GM23248 (cell line): ENCODE measurements around the gene GALNT2. TPM values are rescaled to one million over a fixed set of nuclear protein-coding genes. Genes with fewer than 3 reads are reported as not detected.

ENCODE experiments used
- DNase-seq: peaks from one replicate; pipeline ENCODE4 v3.0.0-alpha.2; 2015
- H2AFZ ChIP-seq: fragments of 200-600 bp; sonication (generic); 2 replicates; pipeline ENCODE4 v1.6.1; 2016; ENCODE audit warnings: antibody characterized with exemption
- H3F3A ChIP-seq: fragments of 200-600 bp; sonication (generic); 2 replicates; pipeline ENCODE4 v1.6.1; 2016; ENCODE audit warnings: mild to moderate bottlenecking, antibody characterized with exemption, mixed run types; ENCODE audit not compliant: insufficient read depth
- H3K27ac ChIP-seq: fragments of 200-600 bp; sonication (generic); 2 replicates; pipeline ENCODE4 v1.5.1; 2016; ENCODE audit warnings: mild to moderate bottlenecking
- H3K27me3 ChIP-seq: fragments of 200-600 bp; sonication (generic); replicated peaks from 2 replicates; pipeline ENCODE4 v1.6.1; 2016; ENCODE audit warnings: mild to moderate bottlenecking; ENCODE audit not compliant: insufficient read depth
- H3K36me3 ChIP-seq: fragments of 200-600 bp; sonication (generic); 2 replicates; pipeline ENCODE4 v1.6.1; 2016; ENCODE audit warnings: low read depth, mild to moderate bottlenecking
- H3K4me1 ChIP-seq: fragments of 200-600 bp; sonication (generic); 2 replicates; pipeline ENCODE4 v1.6.1; 2016; ENCODE audit warnings: mild to moderate bottlenecking; ENCODE audit not compliant: insufficient read depth
- H3K4me2 ChIP-seq: fragments of 200-600 bp; sonication (generic); one replicate; pipeline ENCODE4 v1.6.1; 2016; ENCODE audit warnings: mild to moderate bottlenecking; ENCODE audit not compliant: unreplicated experiment
- H3K4me3 ChIP-seq: fragments of 200-600 bp; sonication (generic); 2 replicates; pipeline ENCODE4 v1.5.1; 2016; ENCODE audit warnings: mild to moderate bottlenecking
- H3K79me2 ChIP-seq: fragments of 200-600 bp; sonication (generic); 2 replicates; pipeline ENCODE4 v1.6.1; 2016; ENCODE audit warnings: mild to moderate bottlenecking; ENCODE audit not compliant: insufficient read depth
- H3K9ac ChIP-seq: fragments of 200-600 bp; sonication (generic); 2 replicates; pipeline ENCODE4 v1.6.1; 2016; ENCODE audit warnings: mild to moderate bottlenecking
- H3K9me2 ChIP-seq: fragments of 200-600 bp; sonication (generic); 2 replicates; pipeline ENCODE4 v1.6.1; 2016; ENCODE audit warnings: mixed run types, mild to moderate bottlenecking, moderate library complexity; ENCODE audit not compliant: insufficient read depth
- H3K9me3 ChIP-seq: fragments of 200-600 bp; sonication (generic); one replicate; pipeline ENCODE4 v1.6.1; 2017; ENCODE audit warnings: low read depth
- H4K20me1 ChIP-seq: fragments of 200-600 bp; sonication (generic); 2 replicates; pipeline ENCODE4 v1.6.0; 2016; ENCODE audit not compliant: insufficient read depth
- EZH2 ChIP-seq: fragments of 200-600 bp; sonication (generic); IDR thresholded peaks from 2 replicates; pipeline ENCODE4 v1.6.1; 2018; ENCODE audit warnings: antibody characterized with exemption, mild to moderate bottlenecking; ENCODE audit not compliant: insufficient read depth, poor library complexity, severe bottlenecking
- EZH2phosphoT487 ChIP-seq: fragments of 200-600 bp; sonication (generic); IDR thresholded peaks from 2 replicates; pipeline ENCODE4 v1.6.1; 2018; ENCODE audit warnings: antibody characterized with exemption, moderate library complexity, mild to moderate bottlenecking, low read depth; ENCODE audit not compliant: insufficient read depth
- WGBS, 2 experiments: methylation state at CpG; one replicate each; pipeline ENCODE4 v1.1.6; 2015 to 2017; ENCODE audit warnings: low lambda C conversion rate in 2 of 2, low coverage in 1 of 2; ENCODE audit errors: missing lambda C conversion rate in 2 of 2; 5-methylcytosine and 5-hydroxymethylcytosine counted together
- in situ Hi-C: fragments of 300-500 bp; cut with MboI; formaldehyde crosslinking; loops from 2 replicates; pipeline ENCODE4 v1.15.0; 2020
- polyA plus RNA-seq: library from polyadenylated mRNA; unstranded; fragments of >200 nt; fragmentation: Nextera tagmentation; extraction: Ambion mirVana; gene quantifications from 2 replicates; pipeline ENCODE4 v1.2.1, GENCODE V29; 2016
- total RNA-seq: library from RNA; depleted of rRNA; stranded (reverse); fragments of >200 nt; shearing (Covaris generic); gene quantifications from 2 replicates; pipeline ENCODE4 v1.2.3, GENCODE V29; 2014

Gene GALNT2
- total and polyA plus RNA-seq, 2 experiments from 2014 or later = 111 to 124 TPM

DNA sequence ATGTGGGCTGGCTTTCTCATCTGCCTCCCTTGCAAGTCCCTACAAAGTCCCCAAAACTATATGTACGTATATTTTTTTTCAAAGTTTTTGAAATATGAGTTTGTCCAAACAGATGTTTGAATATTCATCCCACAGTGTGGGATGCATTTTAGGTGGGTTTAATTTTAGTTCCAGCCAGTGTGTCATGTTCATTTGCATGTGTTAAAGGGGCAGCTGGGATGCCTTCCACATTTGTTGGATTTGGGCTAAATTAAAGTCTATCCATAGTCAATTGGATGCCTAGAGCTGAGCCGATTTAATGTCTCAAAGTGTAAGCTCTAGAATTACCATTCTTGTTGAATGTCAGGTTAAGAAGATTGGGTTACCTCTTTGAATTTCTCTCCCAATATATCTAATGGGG, 139.2 kb downstream of the GALNT2 start:
- H2AFZ ChIP-seq = no peak overlapping the region
- H3K4me3 ChIP-seq = no peak overlapping the region
- peaks cover 6% of the 10 kb centered on the region; the same call in 1 of the 2 replicates for H3K36me3 ChIP-seq
- in situ Hi-C loops = no loop called here
- H3K4me1 ChIP-seq = peaks cover 23% of the 10 kb centered on the region
- H3K9me2 ChIP-seq = no peaks in the 10 kb centered on the region
- 73 to 79% methylated on average over 2 of the region's 2 CpGs for WGBS, 2 experiments
- H3K27ac ChIP-seq = peak overlapping the region; percentile 64
- no peak overlapping the region for H3K9ac ChIP-seq
- no peaks in the 10 kb centered on the region for H3K27me3 ChIP-seq
- peaks cover 22% of the 10 kb centered on the region; the same call in 1 of the 2 replicates for H3F3A ChIP-seq
- peaks cover 86% of the 10 kb centered on the region for H3K79me2 ChIP-seq
- no peak overlapping the region for H3K4me2 ChIP-seq
- DNase-seq = no peak
- H4K20me1 ChIP-seq = no peaks in the 10 kb centered on the region
- no peaks in the 10 kb centered on the region for H3K9me3 ChIP-seq
- TF ChIP-seq EZH2phosphoT487 (no peak), EZH2 (no peak)

DNA sequence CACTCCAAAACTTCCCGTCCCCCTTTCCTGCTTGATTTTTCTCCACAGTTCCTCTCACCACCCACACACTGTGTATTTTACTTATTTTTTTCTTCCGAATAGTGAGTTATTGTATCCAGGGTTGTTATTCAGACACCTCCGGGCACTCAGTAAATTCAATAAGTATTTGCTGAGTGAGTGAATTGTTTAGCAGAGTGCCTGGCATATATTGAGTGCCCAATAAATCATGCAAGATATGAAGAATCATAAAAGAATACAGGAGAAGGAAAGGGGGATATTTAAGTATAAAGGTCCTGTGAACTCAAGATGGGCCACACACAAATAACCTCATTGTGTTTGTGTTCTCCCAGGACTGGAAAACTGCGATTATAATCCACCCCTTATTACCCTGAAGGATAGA, 139.9 kb downstream of the GALNT2 start:
- no peaks in the 10 kb centered on the region for H3K27me3 ChIP-seq
- H3K9me2 ChIP-seq = no peaks in the 10 kb centered on the region
- H3K36me3 ChIP-seq = peaks cover 6% of the 10 kb centered on the region; the same call in 1 of the 2 replicates
- H3K79me2 ChIP-seq = peaks cover 87% of the 10 kb centered on the region
- WGBS, 2 experiments = 94 to 95% methylated on average over 4 of the region's 4 CpGs
- H3K27ac ChIP-seq = peak overlapping the region; percentile 64
- no peak overlapping the region for H3K4me3 ChIP-seq
- no peaks in the 10 kb centered on the region for H4K20me1 ChIP-seq
- no peak overlapping the region for H3K9ac ChIP-seq
- H3K4me1 ChIP-seq = peaks cover 23% of the 10 kb centered on the region
- in situ Hi-C loops = no loop called here
- TF ChIP-seq EZH2 (no peak), EZH2phosphoT487 (no peak)
- DNase-seq = no peak
- peaks cover 22% of the 10 kb centered on the region; the same call in 1 of the 2 replicates for H3F3A ChIP-seq
- no peaks in the 10 kb centered on the region for H3K9me3 ChIP-seq
- no peak overlapping the region for H2AFZ ChIP-seq
- no peak overlapping the region for H3K4me2 ChIP-seq

DNA sequence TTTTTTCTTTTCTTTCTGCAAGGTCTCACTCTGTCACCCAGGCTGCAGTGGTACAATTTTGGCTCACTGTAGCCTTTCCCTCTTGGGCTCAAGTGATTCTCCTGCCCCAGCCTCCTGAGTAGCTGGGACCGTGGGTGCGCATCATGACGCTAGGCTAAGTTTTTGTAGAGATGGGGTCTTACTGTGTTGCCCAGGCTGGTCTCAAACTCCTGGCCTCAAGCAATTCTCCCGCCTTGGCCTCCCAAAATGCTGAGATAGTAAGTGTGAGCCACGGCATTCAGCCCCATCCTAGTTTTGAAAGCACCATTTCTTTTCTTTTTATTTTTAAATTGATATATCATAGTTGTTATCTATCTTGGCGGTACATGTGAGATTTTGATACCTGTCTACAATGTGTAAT, 140.6 kb downstream of the GALNT2 start:
- no peak overlapping the region for H3K4me2 ChIP-seq
- peaks cover 87% of the 10 kb centered on the region for H3K79me2 ChIP-seq
- H3K27me3 ChIP-seq = no peaks in the 10 kb centered on the region
- no peak overlapping the region for H3K27ac ChIP-seq
- no peak overlapping the region for H3K9ac ChIP-seq
- H3K36me3 ChIP-seq = peaks cover 6% of the 10 kb centered on the region; the same call in 1 of the 2 replicates
- in situ Hi-C loops = no loop called here
- TF ChIP-seq EZH2phosphoT487 (no peak), EZH2 (no peak)
- H2AFZ ChIP-seq = no peak overlapping the region
- H3K9me2 ChIP-seq = no peaks in the 10 kb centered on the region
- H3K9me3 ChIP-seq = no peaks in the 10 kb centered on the region
- no peaks in the 10 kb centered on the region for H4K20me1 ChIP-seq
- peaks cover 23% of the 10 kb centered on the region for H3K4me1 ChIP-seq
- WGBS, 2 experiments = 96 to 97% methylated on average over 6 of the region's 6 CpGs
- no peak overlapping the region for H3K4me3 ChIP-seq
- no peak for DNase-seq
- peaks cover 22% of the 10 kb centered on the region; the same call in 1 of the 2 replicates for H3F3A ChIP-seq

DNA sequence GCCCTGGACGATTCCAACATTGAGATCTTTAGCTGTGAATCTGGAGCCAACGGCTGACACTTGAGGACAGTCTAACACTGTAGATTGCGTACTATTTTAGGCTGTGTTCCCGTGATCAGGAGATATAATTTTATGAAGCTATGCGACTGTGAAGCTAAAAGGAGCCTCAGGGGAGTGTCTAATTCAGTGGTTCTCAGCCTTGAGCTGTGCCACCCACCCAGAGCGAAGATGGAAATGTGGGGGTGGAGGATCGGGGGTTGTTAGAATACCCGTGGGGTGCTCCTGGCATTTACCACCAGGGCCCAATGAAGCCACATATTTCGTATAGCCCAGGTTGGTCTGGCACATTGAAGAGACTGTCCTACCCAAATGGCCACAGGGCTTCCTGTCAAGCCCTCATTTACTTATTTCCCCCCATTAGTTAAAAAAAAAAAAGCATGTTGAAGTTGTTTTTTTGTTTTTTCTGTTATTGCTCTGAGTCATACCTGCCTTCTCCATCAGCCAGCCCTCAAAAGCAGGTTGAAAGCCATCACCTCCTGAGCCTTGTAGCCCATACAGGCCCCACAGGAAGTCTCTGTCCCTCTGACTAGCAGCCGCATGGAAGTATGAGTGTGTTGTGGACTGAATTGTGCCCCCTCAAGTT, 141.7 kb downstream of the GALNT2 start:
- H3K9ac ChIP-seq = no peak overlapping the region
- no peaks in the 10 kb centered on the region for H3K9me3 ChIP-seq
- peaks cover 6% of the 10 kb centered on the region; the same call in 1 of the 2 replicates for H3K36me3 ChIP-seq
- H4K20me1 ChIP-seq = no peaks in the 10 kb centered on the region
- TF ChIP-seq EZH2 (no peak), EZH2phosphoT487 (no peak)
- WGBS, 2 experiments = 89 to 91% methylated on average over 10 of the region's 10 CpGs
- no peak overlapping the region for H3K27ac ChIP-seq
- no peak overlapping the region for H3K4me3 ChIP-seq
- peaks cover 22% of the 10 kb centered on the region; the same call in 1 of the 2 replicates for H3F3A ChIP-seq
- peaks cover 87% of the 10 kb centered on the region for H3K79me2 ChIP-seq
- H3K9me2 ChIP-seq = no peaks in the 10 kb centered on the region
- in situ Hi-C loops = no loop called here
- DNase-seq = no peak
- no peak overlapping the region for H3K4me2 ChIP-seq
- peaks cover 23% of the 10 kb centered on the region for H3K4me1 ChIP-seq
- no peaks in the 10 kb centered on the region for H3K27me3 ChIP-seq
- no peak overlapping the region for H2AFZ ChIP-seq
